Measurements from ENCODE around the gene SERPINA12.

GRCh38 chr14:94483071-94483451 is 26.2 kb downstream of the SERPINA12 start:
- TF ChIP-seq EZH2 (IDR thresholded peaks at IDR 0.05; ENCODE audit: insufficient read depth, low read length) = no peak
- TF ChIP-seq CTCF (IDR thresholded peaks at IDR 0.05; ENCODE audit: insufficient read depth, low read depth, low read length) = no peak
